Loucy (cell line): ENCODE results near the gene SLC9B2.

ENCODE experiments used
- EZH2phosphoT487 ChIP-seq: fragments of 200-600 bp; IDR thresholded peaks from 2 replicates; pipeline ENCODE4 v1.6.1; 2018; ENCODE audit warnings: antibody characterized with exemption, mild to moderate bottlenecking, moderate library complexity, borderline replicate concordance
- TF ChIP-seq, protein P1 (sequence below): fragments of 200-600 bp; sonication (generic); conservative IDR thresholded peaks from 2 replicates; pipeline ENCODE4 v1.5.1; 2014; ENCODE audit warnings: mild to moderate bottlenecking, antibody characterized with exemption, low read length

DNA sequence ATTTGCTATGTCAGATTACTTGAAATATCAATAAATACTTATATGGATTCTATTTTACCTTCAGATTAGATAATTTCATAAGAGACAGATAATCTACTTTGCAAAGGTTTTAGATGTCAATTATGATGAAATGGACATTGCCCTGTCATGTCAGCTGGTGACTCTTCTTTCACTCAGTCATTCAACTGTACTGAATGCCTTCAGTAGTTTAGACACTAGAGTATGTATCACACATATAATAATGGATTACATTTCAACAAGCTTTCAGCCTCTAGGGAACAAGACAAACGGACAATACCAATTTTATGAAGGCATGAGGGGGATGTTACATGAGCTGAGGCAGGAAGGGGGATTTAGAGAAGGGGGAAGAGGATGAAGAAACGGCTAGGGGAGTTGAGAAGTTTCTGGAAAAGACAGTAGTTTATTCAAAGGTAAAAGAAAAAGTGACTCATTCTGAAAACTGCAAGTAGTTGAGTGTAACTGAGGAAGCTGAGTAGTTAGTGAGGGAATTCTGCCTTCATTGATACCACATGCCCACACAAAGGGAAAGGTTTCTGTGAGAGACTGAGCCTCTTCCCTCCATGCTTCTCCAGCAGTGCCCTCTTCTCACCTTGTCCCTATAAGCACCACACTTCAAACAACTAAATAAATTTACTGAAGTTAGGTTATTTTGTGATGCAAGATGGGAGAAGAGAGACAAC, 25.7 kb downstream of the SLC9B2 start:
- TF ChIP-seq, protein P1, sequence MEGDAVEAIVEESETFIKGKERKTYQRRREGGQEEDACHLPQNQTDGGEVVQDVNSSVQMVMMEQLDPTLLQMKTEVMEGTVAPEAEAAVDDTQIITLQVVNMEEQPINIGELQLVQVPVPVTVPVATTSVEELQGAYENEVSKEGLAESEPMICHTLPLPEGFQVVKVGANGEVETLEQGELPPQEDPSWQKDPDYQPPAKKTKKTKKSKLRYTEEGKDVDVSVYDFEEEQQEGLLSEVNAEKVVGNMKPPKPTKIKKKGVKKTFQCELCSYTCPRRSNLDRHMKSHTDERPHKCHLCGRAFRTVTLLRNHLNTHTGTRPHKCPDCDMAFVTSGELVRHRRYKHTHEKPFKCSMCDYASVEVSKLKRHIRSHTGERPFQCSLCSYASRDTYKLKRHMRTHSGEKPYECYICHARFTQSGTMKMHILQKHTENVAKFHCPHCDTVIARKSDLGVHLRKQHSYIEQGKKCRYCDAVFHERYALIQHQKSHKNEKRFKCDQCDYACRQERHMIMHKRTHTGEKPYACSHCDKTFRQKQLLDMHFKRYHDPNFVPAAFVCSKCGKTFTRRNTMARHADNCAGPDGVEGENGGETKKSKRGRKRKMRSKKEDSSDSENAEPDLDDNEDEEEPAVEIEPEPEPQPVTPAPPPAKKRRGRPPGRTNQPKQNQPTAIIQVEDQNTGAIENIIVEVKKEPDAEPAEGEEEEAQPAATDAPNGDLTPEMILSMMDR = no peak
- TF ChIP-seq EZH2phosphoT487 = no peak
